ENCODE measurements around the gene KDM6B. TPM values are rescaled to one million over a fixed set of nuclear protein-coding genes. Genes with fewer than 3 reads are reported as not detected.

KDM6B gene
- total and polyA plus RNA-seq, 12 donors, result 5.2 to 35.4 (median 25.3) TPM

DNA sequence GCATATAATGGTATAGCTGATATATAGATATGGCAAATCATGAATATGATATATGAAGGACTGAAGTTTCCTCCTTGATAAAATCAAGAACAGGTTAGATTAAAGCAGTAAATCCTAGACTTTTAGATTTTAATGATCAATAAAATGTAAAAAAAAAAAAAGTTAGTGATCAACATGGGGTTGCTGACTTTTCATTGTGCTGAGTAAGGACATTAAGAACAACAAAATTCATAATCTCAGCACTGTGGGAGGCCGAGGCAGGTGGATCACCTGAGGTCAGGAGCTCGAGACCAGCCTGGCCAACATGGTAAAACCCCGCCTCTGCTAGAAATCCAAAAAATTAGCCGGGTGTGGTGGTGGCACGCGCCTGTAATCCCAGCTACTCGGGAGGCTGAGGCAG lies 44.2 kb downstream of the KDM6B start:
- Histone ChIP-seq H3K9me3 (no peaks in the 10 kb centered on the region), H3K4me3 (no peak overlapping the region), H3K27ac (no peak overlapping the region), H3K27me3 (no peaks in the 10 kb centered on the region), H3K36me3 (peaks cover 0 to 70% (median 10%) of the 10 kb centered on the region in 9 donors), H3K4me1 (peaks cover 0 to 39% (median 13%) of the 10 kb centered on the region in 9 donors)
- intact Hi-C loops (cut with DNase I), result no loop called here
- DNase-seq (no peak), ATAC-seq (no peak)
- 90 to 97% methylated on average over 7 of the region's 7 CpGs for whole genome bisulfite sequencing, 2 donors
- TF ChIP-seq, protein P1, sequence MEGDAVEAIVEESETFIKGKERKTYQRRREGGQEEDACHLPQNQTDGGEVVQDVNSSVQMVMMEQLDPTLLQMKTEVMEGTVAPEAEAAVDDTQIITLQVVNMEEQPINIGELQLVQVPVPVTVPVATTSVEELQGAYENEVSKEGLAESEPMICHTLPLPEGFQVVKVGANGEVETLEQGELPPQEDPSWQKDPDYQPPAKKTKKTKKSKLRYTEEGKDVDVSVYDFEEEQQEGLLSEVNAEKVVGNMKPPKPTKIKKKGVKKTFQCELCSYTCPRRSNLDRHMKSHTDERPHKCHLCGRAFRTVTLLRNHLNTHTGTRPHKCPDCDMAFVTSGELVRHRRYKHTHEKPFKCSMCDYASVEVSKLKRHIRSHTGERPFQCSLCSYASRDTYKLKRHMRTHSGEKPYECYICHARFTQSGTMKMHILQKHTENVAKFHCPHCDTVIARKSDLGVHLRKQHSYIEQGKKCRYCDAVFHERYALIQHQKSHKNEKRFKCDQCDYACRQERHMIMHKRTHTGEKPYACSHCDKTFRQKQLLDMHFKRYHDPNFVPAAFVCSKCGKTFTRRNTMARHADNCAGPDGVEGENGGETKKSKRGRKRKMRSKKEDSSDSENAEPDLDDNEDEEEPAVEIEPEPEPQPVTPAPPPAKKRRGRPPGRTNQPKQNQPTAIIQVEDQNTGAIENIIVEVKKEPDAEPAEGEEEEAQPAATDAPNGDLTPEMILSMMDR (IDR thresholded peaks at IDR 0.05), result no peak

DNA sequence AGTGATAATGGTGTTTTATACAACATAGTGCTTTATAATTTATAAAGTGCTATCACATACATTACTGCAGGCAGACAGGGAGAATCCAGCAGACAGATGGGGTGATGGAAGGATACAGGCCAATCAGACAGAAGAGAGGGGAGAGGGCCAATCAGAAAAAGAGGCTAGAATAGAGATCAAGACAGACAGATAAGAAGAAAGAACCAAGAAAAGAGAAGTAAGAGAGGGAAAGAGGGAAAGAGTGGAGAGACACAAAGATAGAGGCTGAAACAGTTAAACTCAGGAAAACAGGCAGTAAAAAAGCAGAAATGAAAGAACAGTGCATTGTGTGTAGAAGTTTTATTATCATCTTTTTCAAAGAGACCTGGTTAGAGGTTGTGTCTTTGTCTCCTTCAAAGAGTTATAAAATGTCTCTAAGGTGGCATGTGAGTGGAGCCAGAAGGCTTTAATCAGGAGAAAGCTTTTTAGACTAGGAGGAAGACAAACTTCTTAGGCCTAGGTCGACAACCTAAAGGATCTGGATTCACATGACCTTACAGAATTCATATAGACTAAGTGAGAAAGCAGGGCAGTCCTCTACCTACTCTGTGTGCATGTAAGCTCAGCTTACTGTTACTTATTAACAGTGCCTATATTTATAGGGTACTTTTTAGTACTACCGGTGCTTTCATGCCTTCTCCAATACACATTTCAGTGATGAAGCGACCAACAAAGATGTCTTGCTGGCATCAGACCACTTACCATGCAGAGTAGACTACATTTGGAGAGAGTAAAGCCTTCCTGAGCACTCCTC lies 46.3 kb downstream of the KDM6B start:
- Histone ChIP-seq H3K4me3 (no peak overlapping the region), H3K27me3 (no peaks in the 10 kb centered on the region), H3K9me3 (no peaks in the 10 kb centered on the region), H3K4me1 (peaks cover 0 to 46% (median 19%) of the 10 kb centered on the region in 9 donors), H3K36me3 (peaks cover 0 to 61% (median 10%) of the 10 kb centered on the region in 9 donors), H3K27ac (no peak overlapping the region)
- TF ChIP-seq, protein P1 (IDR thresholded peaks at IDR 0.05), result no peak
- DNase-seq, result no peak
- intact Hi-C loops (cut with DNase I), result no loop called here
- 78 to 80% methylated on average over 3 of the region's 3 CpGs for WGBS, 2 donors
- no peak for ATAC-seq

DNA sequence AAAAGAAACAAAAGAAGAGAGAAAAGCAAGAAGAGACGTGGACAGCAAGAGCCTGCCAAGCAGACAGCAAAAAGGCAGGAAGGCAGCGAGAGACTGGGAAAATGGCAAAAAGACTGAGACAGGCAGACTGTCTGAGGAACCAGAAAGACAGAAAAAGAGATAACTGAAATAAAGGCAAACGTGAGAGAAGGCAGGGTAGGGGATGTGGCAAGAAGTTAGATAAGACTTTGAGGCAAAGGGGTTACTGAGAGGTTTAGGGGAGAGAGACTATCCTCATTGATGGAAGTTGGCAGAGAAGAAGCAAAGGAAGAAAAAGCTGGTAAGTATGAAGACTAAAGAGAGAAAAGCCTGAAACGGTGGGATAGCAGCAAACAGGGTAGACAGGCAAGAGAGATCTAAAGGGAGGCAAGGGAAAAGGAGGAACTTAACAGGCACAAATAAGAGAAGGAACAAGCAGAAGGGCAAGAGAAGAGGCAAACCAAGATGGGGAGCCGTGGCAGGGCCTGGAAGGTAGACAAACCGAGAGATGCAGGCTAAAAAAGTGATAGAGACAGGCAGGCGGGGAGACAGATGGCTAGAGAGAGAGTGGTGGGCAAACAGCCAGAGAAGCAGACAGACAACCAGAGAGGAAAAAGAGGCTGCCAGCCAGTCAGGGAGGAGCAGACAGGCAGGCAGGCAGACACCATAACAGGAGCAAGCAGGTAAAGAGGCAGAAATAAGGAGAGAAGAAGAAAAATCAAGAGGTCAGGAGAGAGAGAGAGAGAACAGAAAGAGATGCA lies 47.4 kb downstream of the KDM6B start:
- Histone ChIP-seq H3K36me3 (peaks cover 0 to 49% (median 10%) of the 10 kb centered on the region in 9 donors), H3K4me3 (no peak overlapping the region), H3K4me1 (peaks cover 0 to 53% (median 30%) of the 10 kb centered on the region in 9 donors), H3K27me3 (no peaks in the 10 kb centered on the region), H3K9me3 (no peaks in the 10 kb centered on the region), H3K27ac (peak overlapping the region in 2 of 10 donors; percentile 15 to 45)
- intact Hi-C loops (cut with DNase I), result no loop called here
- WGBS, 2 donors, result 48 to 55% methylated on average over 7 of the region's 7 CpGs
- DNase-seq (no peak), ATAC-seq (no peak)
- TF ChIP-seq, protein P1 (IDR thresholded peaks at IDR 0.05), result no peak

DNA sequence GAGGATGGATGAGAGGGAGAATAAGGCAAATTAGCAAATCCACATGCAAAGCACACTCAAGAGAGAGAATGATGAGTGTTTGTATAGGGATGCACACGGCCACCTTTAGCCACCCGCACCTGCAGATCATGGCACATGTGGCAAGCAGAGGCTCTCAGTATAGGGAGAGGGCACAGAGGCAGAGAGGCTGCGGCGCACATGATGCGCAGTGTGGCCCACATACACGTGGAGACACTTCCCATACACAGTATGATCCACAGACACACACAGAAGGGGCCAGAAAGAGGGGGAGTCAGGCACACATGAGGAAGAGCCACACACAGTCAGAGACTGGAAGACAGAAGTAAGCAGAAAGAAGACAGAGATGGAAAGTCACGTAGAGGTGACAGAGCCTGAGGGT lies 48.1 kb downstream of the KDM6B start:
- H3K36me3 ChIP-seq, result peaks cover 0 to 47% (median 10%) of the 10 kb centered on the region in 9 donors
- H3K27ac ChIP-seq, result peak overlapping the region in 1 of 10 donors; percentile 15
- TF ChIP-seq, protein P1 (IDR thresholded peaks at IDR 0.05), result no peak
- no peak for DNase-seq
- WGBS, 2 donors, result 75 to 81% methylated on average over 7 of the region's 7 CpGs
- no peak overlapping the region for H3K4me3 ChIP-seq
- ATAC-seq, result no peak
- peaks cover 2 to 59% (median 36%) of the 10 kb centered on the region in 9 donors for H3K4me1 ChIP-seq
- intact Hi-C loops (cut with DNase I), result no loop called here
- no peaks in the 10 kb centered on the region for H3K9me3 ChIP-seq
- no peaks in the 10 kb centered on the region for H3K27me3 ChIP-seq

Measured in heart right ventricle (tissue), 16 donors.